Astrocyte of the cerebellum (primary cell): ENCODE measurements around the gene TBC1D8.

ENCODE experiments used
- DNase-seq: peaks from one replicate; pipeline ENCODE4 v3.0.0-alpha.2; 2011; ENCODE audit warnings: low read depth
- H3K4me3 ChIP-seq: 2 replicates; pipeline ENCODE4 v1.5.1; 2011; ENCODE audit warnings: mild to moderate bottlenecking, low read depth, low read length, moderate library complexity
- in situ Hi-C: cut with HindIII; loops from 2 replicates; pipeline ENCODE4 v1.10.0; 2017; ENCODE audit warnings: low sequenced_read_pairs
- TF ChIP-seq, protein P1 (sequence below): IDR thresholded peaks from 2 replicates; pipeline ENCODE4 v1.5.1; 2012; ENCODE audit warnings: low read length, low read depth, moderate library complexity, mild to moderate bottlenecking; ENCODE audit errors: missing control alignments

Gene TBC1D8

DNA sequence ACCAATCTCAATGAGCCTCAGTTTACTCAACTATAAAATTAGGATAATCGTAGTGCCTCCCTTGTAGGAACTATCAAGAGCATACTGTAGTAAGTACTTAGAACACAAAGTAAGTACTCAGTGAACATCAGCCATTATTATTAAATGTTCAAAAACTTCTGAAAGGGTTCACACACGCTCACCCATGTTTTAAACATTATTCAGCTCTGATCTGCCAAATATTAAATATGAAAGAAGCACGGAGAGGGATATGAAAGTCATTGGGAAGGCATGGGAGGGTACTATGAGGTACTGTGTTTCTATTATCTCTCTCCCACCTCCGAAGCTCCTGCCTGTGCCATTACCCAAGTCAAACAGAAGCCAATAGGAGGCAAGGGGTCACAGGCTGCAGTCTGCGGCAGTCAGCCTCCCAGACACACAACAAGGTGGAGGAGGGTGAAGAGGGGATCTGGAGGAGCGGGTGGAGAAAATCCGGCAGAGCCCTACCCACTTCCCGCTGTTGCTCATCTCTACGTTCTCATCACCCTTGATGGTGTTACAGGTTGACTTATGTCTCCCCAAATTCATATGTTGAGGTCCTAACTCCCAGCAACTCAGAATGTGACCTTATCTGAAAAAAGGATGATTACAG is 2.0 kb upstream of the TBC1D8 start:
- H3K4me3 ChIP-seq, result no peak overlapping the region
- TF ChIP-seq, protein P1, sequence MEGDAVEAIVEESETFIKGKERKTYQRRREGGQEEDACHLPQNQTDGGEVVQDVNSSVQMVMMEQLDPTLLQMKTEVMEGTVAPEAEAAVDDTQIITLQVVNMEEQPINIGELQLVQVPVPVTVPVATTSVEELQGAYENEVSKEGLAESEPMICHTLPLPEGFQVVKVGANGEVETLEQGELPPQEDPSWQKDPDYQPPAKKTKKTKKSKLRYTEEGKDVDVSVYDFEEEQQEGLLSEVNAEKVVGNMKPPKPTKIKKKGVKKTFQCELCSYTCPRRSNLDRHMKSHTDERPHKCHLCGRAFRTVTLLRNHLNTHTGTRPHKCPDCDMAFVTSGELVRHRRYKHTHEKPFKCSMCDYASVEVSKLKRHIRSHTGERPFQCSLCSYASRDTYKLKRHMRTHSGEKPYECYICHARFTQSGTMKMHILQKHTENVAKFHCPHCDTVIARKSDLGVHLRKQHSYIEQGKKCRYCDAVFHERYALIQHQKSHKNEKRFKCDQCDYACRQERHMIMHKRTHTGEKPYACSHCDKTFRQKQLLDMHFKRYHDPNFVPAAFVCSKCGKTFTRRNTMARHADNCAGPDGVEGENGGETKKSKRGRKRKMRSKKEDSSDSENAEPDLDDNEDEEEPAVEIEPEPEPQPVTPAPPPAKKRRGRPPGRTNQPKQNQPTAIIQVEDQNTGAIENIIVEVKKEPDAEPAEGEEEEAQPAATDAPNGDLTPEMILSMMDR, result no peak
- in situ Hi-C loops, result no loop called here
- no peak for DNase-seq

DNA sequence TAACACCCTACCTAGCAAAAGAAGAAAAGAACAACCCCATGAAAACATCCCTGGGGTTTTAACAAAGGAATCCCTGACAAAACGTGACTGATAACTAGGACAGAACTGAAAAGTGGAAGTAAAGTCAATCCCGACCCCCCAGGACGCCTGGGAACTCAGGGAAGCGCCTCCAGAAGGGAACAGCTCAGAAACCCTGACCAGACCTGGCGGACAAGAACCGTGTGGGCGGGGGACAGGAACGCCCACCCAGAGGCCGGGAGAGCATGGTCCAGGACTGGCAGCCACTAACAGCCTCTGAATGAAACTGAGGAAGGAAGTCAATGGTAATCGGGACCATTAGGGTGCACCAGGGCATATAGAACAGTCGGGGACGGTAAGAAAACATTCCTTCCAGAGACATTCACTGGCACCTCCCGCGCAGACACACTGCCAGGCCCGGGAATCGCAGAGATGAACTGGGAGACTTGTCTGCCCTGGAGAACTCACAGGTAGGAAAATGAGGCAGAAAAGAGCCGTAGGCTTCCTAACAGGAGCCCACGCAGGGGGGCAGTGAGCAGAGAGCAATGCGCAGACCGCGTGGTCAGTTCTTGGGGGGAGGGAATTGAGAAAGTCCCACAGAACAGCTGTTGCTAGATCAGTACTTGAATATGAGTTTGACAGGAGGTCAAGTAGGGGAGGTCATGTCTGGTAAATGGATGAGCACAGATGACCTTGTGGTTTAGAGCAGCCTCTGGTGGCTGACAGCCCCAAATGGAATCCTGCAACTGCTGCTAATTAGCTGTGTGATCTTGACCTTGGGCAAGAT is 1.3 kb upstream of the TBC1D8 start:
- H3K4me3 ChIP-seq, result peak overlapping the region; percentile 57
- DNase-seq, result no peak
- TF ChIP-seq, protein P1, result peak; percentile 52
- in situ Hi-C loops, result no loop called here

DNA sequence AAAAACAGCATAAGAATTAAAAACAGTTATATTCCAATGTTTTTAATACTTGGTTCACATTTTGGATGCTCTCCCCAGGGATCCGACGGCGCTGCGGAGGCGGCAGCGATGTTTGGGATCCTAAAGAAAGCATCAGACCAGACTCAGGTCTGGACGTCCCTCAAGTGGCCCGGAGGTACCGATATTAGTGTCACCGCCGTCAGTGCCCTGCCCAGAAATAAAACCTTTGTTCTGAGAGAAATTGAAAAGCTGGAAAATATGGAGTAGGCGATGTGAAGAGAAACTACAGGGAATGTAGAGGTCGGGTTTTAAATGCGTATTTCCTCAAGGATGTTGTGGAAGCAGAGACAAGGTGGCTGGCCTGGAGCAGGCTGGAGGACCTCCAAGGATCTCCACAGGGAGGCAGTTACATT is 683 bp upstream of the TBC1D8 start:
- in situ Hi-C loops, result no loop called here
- TF ChIP-seq, protein P1, result no peak
- DNase-seq, result no peak
- peak overlapping the region; percentile 57 for H3K4me3 ChIP-seq

DNA sequence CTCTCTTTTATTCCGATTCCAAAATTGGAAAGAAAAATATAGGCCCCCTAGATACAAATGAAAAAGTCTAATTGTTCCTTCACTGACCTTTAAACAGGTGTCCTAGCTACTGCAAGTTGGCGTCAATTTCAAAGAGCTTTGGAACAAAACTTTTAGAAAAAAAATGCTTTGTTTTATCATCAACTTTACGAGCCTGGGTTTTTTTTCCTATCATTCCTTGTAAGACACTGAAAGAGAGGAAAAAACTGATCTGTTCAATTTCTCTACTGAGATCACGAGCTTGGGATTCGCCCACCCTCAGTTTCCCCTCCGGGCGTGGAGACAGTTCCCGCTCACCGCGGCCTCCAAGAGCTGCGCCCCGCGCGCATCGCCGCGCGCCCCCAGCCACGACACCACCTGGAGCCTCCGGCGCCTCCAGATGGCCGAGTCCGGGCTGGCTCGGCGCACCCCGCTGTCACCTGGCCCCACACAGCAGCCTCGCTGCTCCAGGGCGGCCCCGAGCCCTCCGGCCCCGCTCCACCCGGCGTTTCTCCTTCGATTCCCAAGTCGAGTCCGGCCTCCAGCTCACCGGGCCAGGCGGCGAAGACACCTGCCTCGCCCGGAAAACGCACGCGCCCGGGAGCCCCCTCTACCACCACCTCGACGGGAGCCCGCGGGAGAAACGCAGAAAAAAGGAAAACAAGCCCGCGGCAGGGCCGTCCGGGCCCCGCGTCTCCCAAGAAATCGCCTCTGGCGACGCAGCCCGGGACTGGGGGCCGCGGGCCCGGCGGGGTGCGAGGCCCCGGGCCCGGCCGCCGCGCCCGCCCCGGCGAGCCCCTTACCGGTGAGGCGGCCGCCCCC is 656 bp downstream of the TBC1D8 start:
- peak overlapping the region; percentile 57 for H3K4me3 ChIP-seq
- TF ChIP-seq, protein P1, result no peak
- in situ Hi-C loops, result no loop called here
- no peak for DNase-seq

DNA sequence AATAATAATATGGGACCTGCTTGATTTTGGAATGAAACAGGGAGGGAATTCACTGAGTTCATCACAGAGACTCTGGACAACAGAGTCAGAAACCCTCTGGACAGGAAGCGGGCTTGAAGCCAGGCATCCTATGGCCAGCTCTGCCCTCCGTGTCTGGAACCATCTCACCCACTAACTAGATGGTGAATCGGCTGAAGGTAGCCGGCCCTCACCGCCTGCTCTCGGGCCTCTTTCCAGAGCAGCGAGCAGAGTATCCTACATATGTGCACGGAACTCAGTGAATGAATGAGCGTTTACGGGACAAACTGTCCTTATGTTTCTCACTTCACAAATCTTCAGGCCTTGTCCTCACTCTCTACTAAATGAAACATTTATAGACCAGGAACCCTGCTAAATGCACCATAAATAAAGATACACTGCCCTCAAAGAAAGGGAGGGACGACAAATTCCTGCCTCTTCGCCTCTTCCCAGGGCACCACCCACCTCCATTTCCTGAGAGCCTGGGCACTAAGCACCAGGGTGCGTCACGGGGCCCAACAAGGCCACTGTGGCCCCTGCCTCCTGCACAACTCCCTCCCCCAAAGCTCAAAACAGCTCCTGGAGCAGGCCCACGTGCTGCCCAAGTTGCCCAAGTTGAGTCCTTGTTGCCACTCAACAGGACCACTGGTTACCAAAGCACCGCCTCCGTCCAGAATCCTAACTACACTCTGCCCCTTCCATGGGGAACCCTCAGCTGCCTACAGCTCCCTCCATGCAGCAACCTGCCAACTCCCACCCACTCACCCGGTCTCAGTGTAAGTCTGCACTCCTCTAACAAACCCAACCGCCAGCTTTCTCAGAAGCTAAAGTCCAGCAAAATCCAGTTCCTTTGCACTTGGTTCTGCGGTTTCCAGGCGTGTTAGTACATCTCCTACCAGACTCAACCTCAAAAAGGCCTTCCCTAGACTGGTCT is 1.7 kb downstream of the TBC1D8 start:
- TF ChIP-seq, protein P1, result no peak
- no peak overlapping the region for H3K4me3 ChIP-seq
- in situ Hi-C loops, result no loop called here
- DNase-seq, result no peak
